ENCODE results near the gene RAD54L. TPM values are rescaled to one million over a fixed set of nuclear protein-coding genes. Genes with fewer than 3 reads are reported as not detected.

Gene RAD54L
- total RNA-seq, 1 donor from 2014 or later = 9.3 TPM

GRCh38 chr1:46289976-46290375 lies 42.4 kb downstream of the RAD54L start:
- TF ChIP-seq CTCF (IDR thresholded peaks at IDR 0.05; ENCODE audit: unreplicated experiment) = no peak
- H3K27ac Mint-ChIP-seq (ENCODE audit: unreplicated experiment) = no peak overlapping the region
- peaks cover 21% of the 10 kb centered on the region for H3K36me3 Mint-ChIP-seq (ENCODE audit: low read depth, unreplicated experiment)

GRCh38 chr1:46295306-46295705 lies 47.7 kb downstream of the RAD54L start:
- DNase-seq (ENCODE audit: low spot score) = no peak
- Mint-ChIP-seq H3K9me3 (ENCODE audit: unreplicated experiment) (no peaks in the 10 kb centered on the region), H3K4me3 (ENCODE audit: unreplicated experiment) (no peak overlapping the region), H3K36me3 (ENCODE audit: low read depth, unreplicated experiment) (peaks cover 22% of the 10 kb centered on the region), H3K27me3 (ENCODE audit: unreplicated experiment) (no peaks in the 10 kb centered on the region), H3K27ac (ENCODE audit: unreplicated experiment) (no peak overlapping the region), H3K4me1 (ENCODE audit: unreplicated experiment) (peaks cover 1% of the 10 kb centered on the region)
- TF ChIP-seq CTCF (IDR thresholded peaks at IDR 0.05; ENCODE audit: unreplicated experiment) = no peak

More at GRCh38 chr1:46289976-46290375, 42.4 kb downstream of the RAD54L start:
- H3K4me1 Mint-ChIP-seq (ENCODE audit: unreplicated experiment) = peaks cover 18% of the 10 kb centered on the region
- H3K27me3 Mint-ChIP-seq (ENCODE audit: unreplicated experiment) = no peaks in the 10 kb centered on the region
- no peak overlapping the region for H3K4me3 Mint-ChIP-seq (ENCODE audit: unreplicated experiment)
- DNase-seq (ENCODE audit: low spot score) = no peak
- no peaks in the 10 kb centered on the region for H3K9me3 Mint-ChIP-seq (ENCODE audit: unreplicated experiment)

GRCh38 chr1:46298387-46298786 lies 50.8 kb downstream of the RAD54L start:
- no peak for TF ChIP-seq CTCF (IDR thresholded peaks at IDR 0.05; ENCODE audit: unreplicated experiment)
- Mint-ChIP-seq H3K4me1 (ENCODE audit: unreplicated experiment) (peaks cover 14% of the 10 kb centered on the region), H3K36me3 (ENCODE audit: low read depth, unreplicated experiment) (peaks cover 22% of the 10 kb centered on the region), H3K9me3 (ENCODE audit: unreplicated experiment) (no peaks in the 10 kb centered on the region), H3K27me3 (ENCODE audit: unreplicated experiment) (peaks cover 2% of the 10 kb centered on the region), H3K27ac (ENCODE audit: unreplicated experiment) (no peak overlapping the region), H3K4me3 (ENCODE audit: unreplicated experiment) (no peak overlapping the region)
- DNase-seq (ENCODE audit: low spot score) = no peak

- peaks cover 22% of the 10 kb centered on the region for H3K4me1 Mint-ChIP-seq (ENCODE audit: unreplicated experiment)
- peaks cover 10% of the 10 kb centered on the region for H3K27me3 Mint-ChIP-seq (ENCODE audit: unreplicated experiment)
- no peaks in the 10 kb centered on the region for H3K9me3 Mint-ChIP-seq (ENCODE audit: unreplicated experiment)
- peaks cover 21% of the 10 kb centered on the region for H3K36me3 Mint-ChIP-seq (ENCODE audit: low read depth, unreplicated experiment)
- peak overlapping the region; percentile 84 for H3K27ac Mint-ChIP-seq (ENCODE audit: unreplicated experiment)
- no peak for DNase-seq (ENCODE audit: low spot score)
- TF ChIP-seq CTCF (IDR thresholded peaks at IDR 0.05; ENCODE audit: unreplicated experiment) = no peak
- H3K4me3 Mint-ChIP-seq (ENCODE audit: unreplicated experiment) = peak overlapping the region; percentile 90
These were observed 53.3 kb downstream of the RAD54L start for GRCh38 chr1:46300673-46301405.

- Mint-ChIP-seq H3K27ac (ENCODE audit: unreplicated experiment) (peak overlapping the region; percentile 84), H3K4me3 (ENCODE audit: unreplicated experiment) (peak overlapping the region; percentile 90), H3K27me3 (ENCODE audit: unreplicated experiment) (peaks cover 10% of the 10 kb centered on the region), H3K36me3 (ENCODE audit: low read depth, unreplicated experiment) (peaks cover 21% of the 10 kb centered on the region), H3K4me1 (ENCODE audit: unreplicated experiment) (peaks cover 25% of the 10 kb centered on the region), H3K9me3 (ENCODE audit: unreplicated experiment) (no peaks in the 10 kb centered on the region)
- TF ChIP-seq CTCF (IDR thresholded peaks at IDR 0.05; ENCODE audit: unreplicated experiment) = no peak
- DNase-seq (ENCODE audit: low spot score) = peak; percentile 11
These were observed 53.8 kb downstream of the RAD54L start for GRCh38 chr1:46301406-46301807.
